Epithelial cell of proximal tubule (primary cell): ENCODE results near the gene ATP1A3. TPM values are rescaled to one million over a fixed set of nuclear protein-coding genes. Genes with fewer than 3 reads are reported as not detected.
"Not testable (repeated sequence)": the region's sequence is repeated elsewhere in the genome, so short reads cannot be mapped to it uniquely, and the experiment has no call there.

Source experiments
- DNase-seq: peaks from one replicate; pipeline ENCODE4 v3.0.0-alpha.2; 2011; ENCODE audit warnings: low read depth
- H3K4me3 ChIP-seq: 2 replicates; pipeline ENCODE4 v1.5.1; 2011; ENCODE audit warnings: low read depth, mild to moderate bottlenecking, low read length
- CTCF ChIP-seq: conservative IDR thresholded peaks from 2 replicates; pipeline ENCODE4 v1.5.1; 2012; ENCODE audit warnings: low read depth, mild to moderate bottlenecking, low read length
- total RNA-seq: library from RNA; depleted of rRNA; stranded (reverse); fragments of >200 nt; gene quantifications from 2 replicates; pipeline ENCODE4 v1.2.3, GENCODE V29; 2015

ATP1A3 gene
- total RNA-seq, 1 donor from 2014 or later, result not detected

GRCh38 chr19:42023121-42023942 is 29.3 kb upstream of the ATP1A3 start:
- DNase-seq, result no peak
- TF ChIP-seq CTCF, result peak; percentile 47
- no peak overlapping the region for H3K4me3 ChIP-seq

- no peak overlapping the region for H3K4me3 ChIP-seq
- TF ChIP-seq CTCF, result no peak
These were observed 28.6 kb upstream of the ATP1A3 start for GRCh38 chr19:42022616-42023015.

GRCh38 chr19:42021185-42021584 is 27.2 kb upstream of the ATP1A3 start:
- no peak overlapping the region for H3K4me3 ChIP-seq
- no peak for DNase-seq
- TF ChIP-seq CTCF, result no peak

More at GRCh38 chr19:42022616-42023015, 28.6 kb upstream of the ATP1A3 start:
- no peak for DNase-seq

DNA sequence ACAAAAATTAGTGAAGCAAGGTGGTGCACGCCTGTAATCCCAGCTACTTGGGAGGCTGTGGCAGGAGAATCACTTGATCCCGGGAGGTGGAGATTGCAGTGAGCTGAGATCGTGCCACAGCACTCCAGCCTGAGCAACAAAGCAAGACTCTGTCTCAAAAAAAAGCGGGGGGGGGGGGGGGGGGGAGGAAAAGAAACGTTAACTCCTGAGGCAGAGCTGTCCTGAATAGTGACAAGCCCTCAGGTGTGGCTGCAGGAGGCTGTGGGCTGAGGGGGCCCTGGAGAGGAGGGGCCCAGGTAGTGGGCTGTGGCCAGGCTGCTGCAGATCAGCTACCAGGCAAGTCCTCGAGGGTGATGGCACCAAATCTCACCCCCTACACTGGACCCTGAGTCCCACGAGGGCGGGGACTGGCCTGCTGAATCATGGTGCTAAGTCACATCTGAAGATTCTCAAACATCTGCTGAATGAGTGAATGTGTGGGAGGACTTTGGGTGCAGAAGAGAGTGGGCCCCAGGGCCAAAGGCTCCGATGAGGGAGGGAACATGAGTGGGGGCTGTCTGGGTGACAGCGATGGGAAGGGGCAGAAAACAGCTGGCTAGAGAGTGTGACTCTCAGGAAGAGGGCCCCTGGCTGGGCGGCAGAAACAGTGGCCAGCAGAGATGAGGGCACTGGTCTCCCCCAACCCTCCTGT is 24.6 kb upstream of the ATP1A3 start:
- TF ChIP-seq CTCF, result no peak
- no peak for DNase-seq
- H3K4me3 ChIP-seq, result no peak overlapping the region

DNA sequence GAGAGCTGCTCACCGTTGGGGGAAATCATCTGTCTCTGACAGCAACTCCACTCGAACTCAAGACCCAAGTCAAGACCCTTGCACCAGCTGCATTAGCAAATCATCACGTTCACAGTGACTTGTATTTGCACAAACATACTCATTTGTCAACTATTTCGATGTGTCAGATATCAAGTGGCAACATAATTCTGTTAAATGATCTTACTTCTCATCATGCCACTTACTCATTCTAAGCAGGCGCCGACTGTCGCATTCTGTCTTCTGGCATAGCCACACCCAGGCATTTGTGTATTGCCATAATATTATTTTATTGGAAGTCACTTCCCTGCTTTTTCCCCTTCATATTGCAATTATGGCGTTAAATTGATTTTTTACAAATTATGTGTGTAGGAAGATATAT is 23.0 kb upstream of the ATP1A3 start:
- no peak for TF ChIP-seq CTCF
- no peak for DNase-seq
- H3K4me3 ChIP-seq, result no peak overlapping the region

DNA sequence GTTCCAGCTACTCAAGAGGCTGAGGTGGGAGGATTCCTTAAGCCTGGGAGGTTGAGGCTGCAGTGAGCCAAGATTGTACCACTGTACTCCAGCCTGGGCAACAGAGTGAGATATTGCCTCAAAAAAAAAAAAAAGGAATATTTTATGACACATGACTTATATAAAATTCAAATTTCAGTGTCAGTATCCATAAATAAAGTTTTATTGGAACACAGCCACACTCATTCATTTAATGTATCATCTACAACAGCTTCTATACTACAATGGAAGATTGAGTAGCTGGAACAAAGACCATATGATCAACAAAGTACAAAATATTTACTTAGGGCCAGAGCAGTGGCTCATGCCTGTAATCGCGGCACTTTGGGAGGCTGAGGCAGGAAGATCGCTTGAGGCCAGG is 18.7 kb upstream of the ATP1A3 start:
- H3K4me3 ChIP-seq, DNase-seq: not testable (repeated sequence)

DNA sequence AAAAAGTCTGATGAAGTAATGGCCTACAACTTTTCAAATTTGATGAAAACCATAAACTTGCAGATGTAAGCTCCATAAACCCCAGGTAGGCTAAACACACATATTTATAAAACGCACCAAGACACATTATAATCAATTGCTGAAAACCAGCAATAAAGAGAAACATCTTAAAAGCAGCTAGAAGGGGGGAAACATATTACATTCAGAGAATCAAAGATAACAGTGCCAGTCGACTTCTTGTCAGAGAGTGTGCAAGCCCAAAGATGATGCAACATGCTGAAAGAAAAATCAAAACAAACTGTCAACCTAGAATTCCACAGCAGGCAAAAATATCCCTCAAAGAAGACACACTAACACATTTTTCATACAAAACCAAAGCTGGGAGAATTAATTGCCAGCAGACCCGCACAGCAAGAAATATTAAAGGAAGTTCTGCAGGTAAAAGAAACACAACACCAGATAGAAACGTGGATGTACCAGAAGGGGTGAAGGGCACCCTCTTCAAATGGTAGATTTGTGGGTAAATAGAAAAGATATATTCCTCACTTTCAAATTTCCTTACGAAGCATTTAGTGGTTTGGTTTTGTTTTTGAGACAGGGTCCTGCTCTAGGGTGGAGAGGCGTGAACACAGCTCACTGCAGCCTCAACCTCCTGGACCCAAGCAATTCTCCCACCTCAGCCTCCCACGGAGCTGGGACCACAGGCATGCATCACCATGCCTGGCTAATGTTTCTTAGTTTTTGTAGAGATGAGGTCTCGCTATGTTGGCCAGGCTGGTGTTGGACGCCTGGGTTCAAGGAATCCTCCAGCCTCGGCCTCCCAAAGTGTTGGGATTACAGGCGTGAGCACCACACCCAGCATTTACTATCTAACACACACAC is 16.5 kb upstream of the ATP1A3 start:
- no peak for TF ChIP-seq CTCF
- H3K4me3 ChIP-seq, result no peak overlapping the region

More for the DNA sequence above, 16.5 kb upstream of the ATP1A3 start:
- DNase-seq, result no peak
